Right lobe of liver (tissue), 6 donors: Measurements from ENCODE around the gene GTPBP8. TPM values are rescaled to one million over a fixed set of nuclear protein-coding genes. Genes with fewer than 3 reads are reported as not detected.

Source experiments
- ATAC-seq, 4 donors: fragments of 200-7000 bp; cut with Tn5 transposase; one replicate each; pipeline ENCODE4 v1.9.1; 2020; ENCODE audit warnings: mild to moderate bottlenecking in 4 of 4, moderate library complexity in 4 of 4
- DNase-seq, 3 donors: peaks; one replicate each; pipeline ENCODE4 v3.0.0-alpha.2; 2020
- H3K27ac ChIP-seq, 3 donors: fragments of 200-600 bp; one replicate each; pipeline ENCODE4 v1.8.0; 2022
- H3K27me3 ChIP-seq, 2 donors: fragments of 200-600 bp; one replicate each; pipeline ENCODE4 v1.8.0; 2022
- H3K36me3 ChIP-seq, 4 donors: fragments of 200-600 bp; sonication (generic) in 1 of 4; one replicate each; pipeline versions ENCODE4 v1.5.1 to v1.8.0; 2017 to 2022; ENCODE audit warnings: control low read depth in 1 of 4
- H3K4me1 ChIP-seq, 4 donors: fragments of 200-600 bp; sonication (generic) in 1 of 4; one replicate each; pipeline versions ENCODE4 v1.5.1 to v1.8.0; 2017 to 2022; ENCODE audit warnings: control low read depth in 1 of 4
- H3K4me3 ChIP-seq, 3 donors: fragments of 200-600 bp; one replicate each; pipeline ENCODE4 v1.8.0; 2022
- H3K9me3 ChIP-seq, 4 donors: fragments of 200-600 bp; sonication (generic) in 1 of 4; one replicate each; pipeline versions ENCODE4 v1.5.1 to v1.8.0; 2017 to 2022; ENCODE audit warnings: control low read depth in 1 of 4
- CTCF ChIP-seq, 4 donors: fragments of 200-600 bp in 3 of 4; fragments of 450-650 bp in 1 of 4; IDR thresholded peaks; one replicate each; pipeline versions ENCODE4 v1.5.1 to v1.8.0; 2016 to 2022; ENCODE audit warnings: antibody characterized with exemption in 4 of 4, mild to moderate bottlenecking in 2 of 4
- POLR2A ChIP-seq: fragments of 450-650 bp; IDR thresholded peaks from one replicate; pipeline ENCODE4 v1.6.1; 2017; ENCODE audit warnings: antibody characterized with exemption, mild to moderate bottlenecking
- WGBS: methylation state at CpG from one replicate; pipeline ENCODE4 v1.1.6; 2018; ENCODE audit warnings: low coverage, low lambda C conversion rate; ENCODE audit not compliant: insufficient coverage; ENCODE audit errors: missing lambda C conversion rate; 5-methylcytosine and 5-hydroxymethylcytosine counted together
- intact Hi-C, 2 donors: fragments of 100-400 bp; cut with DNase I; formaldehyde crosslinking; loops; one replicate each; pipeline versions ENCODE4 v1.11.2 to v1.14.1; 2022
- total RNA-seq, 6 experiments: library from RNA; depleted of rRNA in 2 of 6; stranded (reverse); fragments of >200 nt in 2 of 6; fragmentation: NEBNext Ultra II Directional in 3 of 6; extraction: Animal tissue kit (Norgen Biotek cat#: 25700) in 3 of 6; gene quantifications; one replicate each; pipeline versions ENCODE4 v1.1.0 to v1.2.4, GENCODE V29; 2016 to 2023
- donor health status: DM: no; HTN: yes; CAD: no.
- donor health status: DM: no; HTN: no; CAD: no.
- donor health status: DM: no; HTN: no; CAD: no.
- donor health status: DM: no; HTN: yes; CAD: no.
- donor health status: DM: no; HTN: yes; CAD: no.

Gene GTPBP8
- total RNA-seq, 6 experiments from 2014 or later = 3.7 to 16.2 (median 7.5) TPM

GRCh38 chr3:113021471-113021870 is 30.7 kb downstream of the GTPBP8 start:
- H3K4me1 ChIP-seq = peaks cover 0 to 10% (median 4%) of the 10 kb centered on the region in 4 donors
- TF ChIP-seq POLR2A (no peak), CTCF (IDR thresholded peaks at IDR 0.05) (no peak)
- 69% methylated on average over 2 of the region's 2 CpGs for WGBS
- no peaks in the 10 kb centered on the region for H3K27me3 ChIP-seq
- no peaks in the 10 kb centered on the region for H3K9me3 ChIP-seq
- H3K4me3 ChIP-seq = no peak overlapping the region
- intact Hi-C loops = no loop called here
- H3K36me3 ChIP-seq = peaks cover 0 to 4% (median 0%) of the 10 kb centered on the region in 4 donors
- no peak overlapping the region for H3K27ac ChIP-seq
- ATAC-seq (no peak), DNase-seq (no peak)

- no peak overlapping the region for H3K27ac ChIP-seq
- H3K4me3 ChIP-seq = no peak overlapping the region
- ATAC-seq (no peak), DNase-seq (no peak)
- H3K9me3 ChIP-seq = no peaks in the 10 kb centered on the region
- intact Hi-C loops = no loop called here
- no peaks in the 10 kb centered on the region for H3K36me3 ChIP-seq
- 75% methylated on average over 2 of the region's 2 CpGs for WGBS
- TF ChIP-seq CTCF (IDR thresholded peaks at IDR 0.05) = no peak
- TF ChIP-seq POLR2A = no peak
- no peaks in the 10 kb centered on the region for H3K4me1 ChIP-seq
- H3K27me3 ChIP-seq = no peaks in the 10 kb centered on the region
Measured at GRCh38 chr3:113034011-113034410, 43.2 kb downstream of the GTPBP8 start.

- no peak overlapping the region for H3K4me3 ChIP-seq
- intact Hi-C loops = no loop called here
- no peaks in the 10 kb centered on the region for H3K27me3 ChIP-seq
- TF ChIP-seq CTCF (IDR thresholded peaks at IDR 0.05) = peak; percentile 74 to 85 (median 80)
- no peak for TF ChIP-seq POLR2A
- 74% methylated on average over 6 of the region's 6 CpGs for WGBS
- H3K9me3 ChIP-seq = no peaks in the 10 kb centered on the region
- H3K36me3 ChIP-seq = no peaks in the 10 kb centered on the region
- DNase-seq (peak in 1 of 3 donors; percentile 48), ATAC-seq (peak; percentile 99)
- H3K27ac ChIP-seq = no peak overlapping the region
- no peaks in the 10 kb centered on the region for H3K4me1 ChIP-seq
Measured at GRCh38 chr3:113035387-113035982, 44.7 kb downstream of the GTPBP8 start.

GRCh38 chr3:113038328-113038727 is 47.5 kb downstream of the GTPBP8 start:
- no peak overlapping the region for H3K4me3 ChIP-seq
- DNase-seq (no peak), ATAC-seq (no peak)
- H3K9me3 ChIP-seq = no peaks in the 10 kb centered on the region
- intact Hi-C loops = no loop called here
- 92% methylated on average over 1 of the region's 2 CpGs for WGBS
- no peak overlapping the region for H3K27ac ChIP-seq
- no peaks in the 10 kb centered on the region for H3K4me1 ChIP-seq
- no peaks in the 10 kb centered on the region for H3K36me3 ChIP-seq
- TF ChIP-seq CTCF (IDR thresholded peaks at IDR 0.05) (no peak), POLR2A (no peak)
- H3K27me3 ChIP-seq = no peaks in the 10 kb centered on the region
